NOMO-1 treated with DMSO at 0.1 percent for 48 hours (cell line): ENCODE measurements around the gene TARS2.
A peak's percentile ranks its signal among the peaks of the same experiment; 100 is the strongest.

Experiments used
- DNase-seq: peaks from one replicate; lab custom pipeline; 2025; ENCODE audit not compliant: unreplicated experiment; lab: John Stamatoyannopoulos, UW

TARS2 gene

DNA sequence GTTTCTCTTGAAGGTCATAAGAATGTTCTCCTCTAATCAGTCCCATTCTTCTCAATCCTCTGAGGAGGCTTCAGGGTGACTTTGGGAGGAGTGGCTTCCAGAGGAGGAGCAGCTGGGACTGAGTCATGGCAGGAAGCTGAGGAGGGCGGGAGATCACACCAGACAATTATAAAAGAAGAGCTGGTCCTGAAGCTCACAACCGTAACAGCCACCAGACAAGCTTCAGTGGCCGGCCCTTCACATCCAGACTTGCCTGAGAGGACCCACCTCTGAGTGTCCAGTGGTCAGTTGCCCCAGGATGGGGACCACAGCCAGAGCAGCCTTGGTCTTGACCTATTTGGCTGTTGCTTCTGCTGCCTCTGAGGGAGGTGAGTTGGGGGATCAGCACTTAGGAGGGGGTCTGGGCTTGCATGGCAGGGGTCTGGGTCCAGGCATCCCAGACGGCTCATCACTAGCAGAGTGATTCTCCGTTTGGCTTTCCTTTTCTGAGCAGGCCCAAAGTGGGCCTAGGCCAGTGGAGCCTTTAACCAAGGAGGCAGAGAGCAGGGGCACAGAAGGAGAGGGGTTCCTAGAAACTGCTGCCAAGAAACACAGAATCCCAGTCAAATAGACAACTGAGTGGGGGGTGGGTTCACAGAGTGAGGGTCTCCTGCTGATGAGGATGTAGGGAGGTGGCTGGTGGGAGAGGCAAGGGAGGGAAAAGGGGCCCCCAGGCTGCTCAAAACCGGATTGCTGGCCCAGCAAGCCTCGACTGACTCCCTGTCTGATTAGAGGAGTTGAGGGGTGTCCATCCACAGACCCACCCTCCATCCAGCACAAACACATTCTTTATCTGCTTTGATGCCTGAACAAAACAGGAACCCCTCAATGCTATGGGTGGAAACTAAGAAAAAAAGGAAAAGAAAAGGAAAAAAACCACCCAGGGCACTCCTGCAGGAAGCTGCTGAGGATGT, 21.0 kb downstream of the TARS2 start, which contains the start of gene ECM1:
ECM1 (plus strand) TSS at position 198 of the 953 bp plus-strand sequence; CDS start at position 299, 101 bp downstream.
- DNase-seq: peak; percentile 42

DNA sequence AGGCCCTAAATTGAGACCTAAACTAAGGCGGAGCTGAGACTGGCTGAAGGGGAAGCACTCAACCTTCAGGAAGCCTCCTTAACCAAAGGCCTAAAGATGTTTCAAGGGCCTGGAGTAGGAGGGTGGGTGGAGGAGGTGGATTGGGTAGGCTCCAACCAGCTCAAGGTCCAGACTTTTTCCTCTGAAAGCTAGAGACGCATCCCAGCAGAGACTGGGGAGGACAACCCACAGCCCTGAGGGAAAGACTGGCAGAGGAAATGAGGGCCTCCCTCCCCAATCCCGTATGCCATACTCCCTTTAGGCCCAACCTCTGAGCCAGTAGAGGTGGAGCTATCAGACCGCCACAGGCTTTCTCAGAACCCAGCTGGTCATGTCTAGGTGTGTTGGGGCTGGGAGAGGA, 21.8 kb downstream of the TARS2 start:
- DNase-seq: no peak

DNA sequence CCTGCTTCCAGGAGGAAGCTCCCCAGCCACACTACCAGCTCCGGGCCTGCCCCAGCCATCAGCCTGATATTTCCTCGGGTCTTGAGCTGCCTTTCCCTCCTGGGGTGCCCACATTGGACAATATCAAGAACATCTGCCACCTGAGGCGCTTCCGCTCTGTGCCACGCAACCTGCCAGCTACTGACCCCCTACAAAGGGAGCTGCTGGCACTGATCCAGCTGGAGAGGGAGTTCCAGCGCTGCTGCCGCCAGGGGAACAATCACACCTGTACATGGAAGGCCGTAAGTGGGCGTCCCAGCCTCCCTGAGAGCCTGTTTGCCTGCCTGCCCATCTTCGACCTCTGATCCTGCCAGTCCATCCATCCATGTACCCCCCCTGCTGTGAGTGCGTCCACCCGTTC, 24.3 kb downstream of the TARS2 start:
- DNase-seq: no peak

DNA sequence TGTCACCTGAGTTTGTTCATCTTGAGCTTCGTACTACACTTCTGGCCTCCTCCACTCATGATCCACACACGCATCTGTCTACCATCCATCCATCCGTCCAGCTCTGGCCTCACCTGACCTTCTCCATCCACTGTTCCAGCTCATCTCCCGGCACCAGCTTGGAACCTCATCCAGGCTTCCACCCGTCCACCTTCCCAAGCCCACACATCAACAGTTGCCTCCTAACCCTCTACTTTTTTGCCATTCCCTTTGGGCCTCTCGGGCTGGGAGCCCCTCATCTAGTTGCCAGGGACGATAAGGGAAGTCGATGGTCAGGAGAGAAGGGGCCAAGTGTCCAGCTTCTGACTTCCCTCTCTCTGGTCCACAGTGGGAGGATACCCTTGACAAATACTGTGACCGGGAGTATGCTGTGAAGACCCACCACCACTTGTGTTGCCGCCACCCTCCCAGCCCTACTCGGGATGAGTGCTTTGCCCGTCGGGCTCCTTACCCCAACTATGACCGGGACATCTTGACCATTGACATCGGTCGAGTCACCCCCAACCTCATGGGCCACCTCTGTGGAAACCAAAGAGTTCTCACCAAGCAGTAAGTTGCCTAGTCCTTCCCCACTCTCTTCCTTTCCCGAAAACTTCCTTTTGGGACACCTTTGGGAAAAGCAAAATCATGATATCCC, 24.9 kb downstream of the TARS2 start:
- DNase-seq: no peak

DNA sequence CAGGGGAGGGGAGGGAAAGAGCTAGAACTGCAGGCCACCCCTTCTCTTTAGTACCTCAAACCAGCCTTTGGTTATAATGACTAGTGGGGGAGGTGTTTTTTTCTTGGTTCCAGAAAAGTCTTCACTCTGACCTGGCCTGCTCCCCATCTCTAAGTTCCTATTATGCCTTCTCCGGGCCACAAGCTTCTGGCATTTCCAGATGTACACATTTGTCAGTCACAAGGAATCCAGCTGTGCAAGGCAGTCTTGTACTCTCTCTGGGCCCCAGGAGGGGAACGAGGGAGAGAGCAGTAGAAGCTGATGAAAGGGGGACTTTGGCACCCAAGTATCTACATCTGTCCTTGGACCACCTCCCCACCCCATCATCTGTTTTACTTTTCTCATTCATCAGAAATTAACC, 25.6 kb downstream of the TARS2 start:
- no peak for DNase-seq

DNA sequence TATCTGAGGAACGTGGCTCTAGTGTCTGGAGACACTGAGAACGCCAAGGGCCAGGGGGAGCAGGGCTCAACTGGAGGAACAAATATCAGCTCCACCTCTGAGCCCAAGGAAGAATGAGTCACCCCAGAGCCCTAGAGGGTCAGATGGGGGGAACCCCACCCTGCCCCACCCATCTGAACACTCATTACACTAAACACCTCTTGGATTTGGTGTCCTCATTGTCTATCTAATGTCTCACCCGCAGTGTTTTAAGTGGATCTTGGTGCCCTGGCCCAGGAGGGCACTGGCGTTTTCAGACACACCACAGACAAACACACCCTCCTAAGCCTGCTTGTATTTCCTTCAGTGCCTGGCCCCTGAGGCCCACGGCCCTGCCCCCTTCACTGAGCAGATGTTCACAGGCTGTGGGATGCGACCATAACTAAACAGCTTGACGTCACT, 26.2 kb downstream of the TARS2 start:
- no peak for DNase-seq

DNA sequence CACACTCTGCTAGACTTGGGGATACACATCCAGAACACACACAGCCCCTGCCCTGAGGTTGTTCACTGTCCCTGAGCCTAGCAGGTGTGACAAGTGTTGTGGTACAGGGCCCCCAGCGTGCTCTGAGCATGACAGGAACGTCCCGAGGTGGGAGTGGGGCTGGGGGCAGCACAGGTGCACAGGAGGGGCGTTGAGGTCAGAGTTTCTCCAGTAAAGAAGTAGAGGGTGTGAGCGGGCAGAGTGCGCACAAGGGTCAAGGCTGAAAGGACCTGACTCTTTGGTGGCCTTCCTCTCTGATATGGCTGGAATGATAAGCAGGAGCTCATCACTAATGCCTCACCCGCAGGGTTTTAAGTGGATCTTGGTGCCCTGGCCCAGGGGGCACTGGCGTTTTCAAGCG, 27.0 kb downstream of the TARS2 start:
- DNase-seq: no peak

DNA sequence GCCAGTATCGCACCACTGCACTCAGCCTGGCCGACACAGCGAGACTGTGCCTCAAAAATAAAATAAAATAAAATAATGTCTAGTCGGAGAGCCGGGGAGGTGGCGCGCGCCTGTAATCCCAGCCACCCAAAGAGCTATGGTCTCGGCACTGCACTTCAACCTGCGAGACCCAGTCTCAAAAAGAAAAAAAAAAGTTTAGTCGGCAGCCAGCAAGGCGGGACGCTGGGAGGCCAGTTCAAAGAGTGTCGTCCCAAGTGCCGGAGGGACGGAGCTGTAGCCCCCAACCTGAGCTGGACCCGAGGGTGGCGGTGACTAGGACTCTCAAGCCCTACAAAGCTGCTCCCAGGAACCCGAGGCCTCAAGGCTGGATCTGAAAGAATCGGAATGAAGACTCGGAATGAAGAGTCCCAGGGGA, 27.7 kb downstream of the TARS2 start:
- DNase-seq: no peak

DNA sequence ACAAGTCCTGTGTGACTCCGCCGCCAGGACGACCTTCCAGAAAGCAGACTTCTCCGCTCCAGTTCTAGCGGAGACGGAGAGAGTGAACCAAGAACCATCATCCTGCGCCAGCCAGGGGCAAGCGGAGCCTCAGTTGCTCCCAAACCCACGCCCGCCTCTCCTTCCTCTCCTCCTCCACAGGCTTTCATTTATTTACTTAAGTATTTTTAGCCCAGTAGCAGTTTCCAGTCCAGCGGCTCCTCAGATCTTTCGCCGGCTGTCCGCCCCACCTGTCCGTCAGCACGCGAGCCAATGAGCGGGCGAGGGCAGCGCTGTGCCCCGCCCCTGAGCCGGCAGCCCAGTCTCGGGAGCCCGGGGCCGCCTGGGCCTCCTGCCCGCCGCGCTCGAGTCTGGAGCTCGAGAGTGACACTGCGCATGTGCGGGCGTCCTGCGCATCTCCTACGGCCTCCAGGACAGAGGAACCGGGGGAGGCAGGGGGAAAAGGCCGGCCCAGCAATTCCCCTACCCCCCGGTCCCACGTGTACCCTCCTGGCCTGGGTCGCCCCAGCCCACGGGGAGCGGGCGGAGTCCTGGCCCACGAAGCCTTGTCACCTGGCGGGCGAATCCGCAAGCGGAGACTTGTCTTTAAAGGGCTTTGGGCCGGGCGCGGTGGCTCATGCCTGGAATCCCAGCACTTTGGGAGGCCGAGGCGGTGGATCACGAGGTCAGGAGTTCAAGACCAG, 28.3 kb downstream of the TARS2 start, which contains the start of gene FALEC:
FALEC (plus strand) TSS at position 425 of the 722 bp plus-strand sequence.
- peak; percentile 94 for DNase-seq

DNA sequence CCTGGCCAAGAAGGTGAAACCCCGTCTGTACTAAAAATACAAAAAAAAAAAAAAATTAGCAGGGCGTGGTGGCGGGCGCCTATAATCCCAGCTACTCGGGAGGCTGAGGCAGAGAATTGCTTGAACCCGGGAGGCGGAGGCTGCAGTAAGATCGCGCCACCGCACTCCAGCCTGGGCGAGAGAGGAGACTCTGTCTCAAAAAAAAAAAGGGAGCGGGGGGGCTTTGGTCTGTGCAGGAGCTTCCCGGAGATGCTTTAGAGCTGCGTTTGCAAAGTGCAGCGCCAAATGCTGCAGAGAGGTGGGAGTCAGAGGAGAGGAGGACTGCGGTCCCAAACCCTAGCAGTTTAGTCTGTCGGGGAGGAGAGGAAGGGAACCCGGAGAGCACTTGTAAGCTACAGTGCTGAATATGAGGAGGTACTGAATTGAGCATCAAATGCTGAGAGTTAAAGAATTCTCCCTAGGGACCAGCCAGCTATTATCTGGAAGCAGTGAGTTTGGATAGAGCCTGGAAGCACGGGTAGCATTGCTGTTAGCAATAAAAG, 28.9 kb downstream of the TARS2 start:
- peak; percentile 2 for DNase-seq

DNA sequence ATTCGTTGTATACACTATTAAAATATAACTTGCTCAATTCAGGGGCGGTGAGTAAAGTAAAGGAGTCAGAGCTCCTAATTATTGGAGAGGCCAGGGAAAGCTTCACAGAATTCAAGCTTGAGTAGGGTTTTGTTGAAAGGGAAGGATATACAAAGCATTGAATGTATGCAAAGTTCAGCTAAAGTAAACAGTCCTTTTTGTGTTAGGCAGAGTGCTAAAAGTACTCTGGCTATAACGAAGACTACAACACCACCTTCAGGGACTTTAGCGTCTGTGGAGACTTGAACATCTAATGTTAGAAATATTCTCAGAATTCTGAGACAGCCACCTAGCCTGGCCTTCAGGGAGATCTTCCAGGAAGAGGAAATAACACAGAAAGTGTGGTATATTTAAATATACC, 29.4 kb downstream of the TARS2 start:
- DNase-seq: peak; percentile 13

DNA sequence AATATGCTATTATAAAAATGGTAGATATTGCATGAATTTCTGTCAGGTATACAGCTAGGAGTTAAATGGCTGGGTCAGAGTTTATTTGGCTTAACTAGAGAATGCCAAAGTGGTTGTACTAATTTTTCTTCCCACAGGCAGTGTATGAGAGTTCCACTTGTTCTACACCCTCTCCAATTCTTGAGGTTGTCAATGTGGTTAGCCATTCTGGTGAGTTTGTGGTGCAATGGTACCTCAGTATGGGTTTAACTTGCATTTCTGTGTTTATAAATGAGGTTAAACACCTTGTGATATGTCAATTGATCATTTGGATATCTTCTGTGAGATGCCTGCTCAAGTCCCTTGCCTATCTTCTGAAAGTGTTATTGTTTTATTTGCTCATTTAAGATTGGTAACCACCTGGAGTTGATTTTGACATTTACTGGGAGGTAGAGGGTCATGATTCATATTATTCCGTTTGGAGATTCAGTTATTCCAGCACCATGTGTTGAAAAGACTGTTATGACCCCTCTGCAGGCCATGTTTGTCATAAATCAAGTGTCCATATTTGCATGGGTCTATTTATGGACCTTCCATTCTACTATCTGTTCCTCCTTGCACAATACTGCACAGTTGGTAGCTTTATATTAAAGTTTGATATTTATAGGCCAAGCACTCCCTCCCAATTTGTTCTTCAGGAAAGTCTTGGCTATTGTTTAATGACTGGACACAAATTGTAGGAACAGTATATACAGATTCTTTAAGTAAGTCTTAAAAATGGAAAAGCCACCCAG, 34.2 kb downstream of the TARS2 start:
- DNase-seq: peak; percentile 20

DNA sequence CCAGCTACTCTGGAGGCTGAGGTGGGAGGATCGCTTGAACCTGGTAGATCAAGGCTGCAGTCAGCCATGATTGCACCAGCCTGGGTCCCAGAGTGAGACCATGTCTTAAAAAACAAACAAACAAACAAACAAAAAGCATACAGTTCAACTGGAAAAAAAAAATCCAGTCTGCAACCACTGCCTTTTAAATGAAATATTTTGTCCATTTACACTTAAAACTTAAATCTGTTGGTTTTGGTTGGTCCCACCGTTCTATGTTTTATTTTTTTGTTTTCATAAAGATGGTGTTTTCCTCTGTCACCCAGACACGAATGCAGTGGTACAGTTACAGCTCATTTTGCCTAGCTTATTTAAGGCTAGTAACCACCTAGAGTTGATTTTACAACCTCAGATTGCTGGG, 38.1 kb downstream of the TARS2 start:
- no peak for DNase-seq

DNA sequence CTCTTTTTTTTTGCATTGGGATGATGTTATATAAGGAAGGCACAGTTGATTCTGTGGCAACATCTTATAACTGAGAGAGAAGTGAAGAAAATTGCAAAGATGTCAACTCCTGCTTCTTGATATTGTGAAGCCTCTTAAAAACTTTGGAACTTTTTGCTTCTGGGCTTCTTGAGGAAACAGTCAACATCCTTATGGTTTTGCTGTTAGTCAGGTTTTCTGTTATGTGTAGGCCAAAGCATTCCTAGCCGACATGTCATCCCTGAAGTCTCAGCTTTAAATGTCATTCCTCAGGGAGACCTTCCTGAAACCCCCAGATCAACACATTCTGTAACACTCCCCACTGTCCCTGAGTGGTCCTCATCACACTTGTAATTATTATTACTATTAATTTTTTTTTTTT, 41.0 kb downstream of the TARS2 start:
- DNase-seq: no peak

DNA sequence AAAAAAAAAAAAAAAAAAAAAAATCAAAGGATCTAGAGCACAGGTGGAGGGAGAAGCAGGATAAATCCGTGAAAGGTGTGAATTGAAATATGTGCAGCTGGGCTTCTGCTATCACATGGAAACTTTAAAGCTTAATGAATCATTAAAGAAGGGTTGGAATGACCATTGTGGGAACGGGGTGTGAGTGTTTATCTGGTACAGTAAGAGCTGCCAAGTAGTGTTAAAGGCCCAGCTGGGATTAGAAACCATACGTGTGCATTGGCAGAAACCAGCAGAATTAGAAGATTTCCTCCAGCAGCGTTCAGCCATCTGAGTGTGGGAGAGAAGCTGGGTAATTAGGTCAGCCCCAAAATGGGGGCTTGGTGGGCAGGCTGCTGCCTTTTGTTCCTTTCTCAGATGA, 41.8 kb downstream of the TARS2 start:
- no peak for DNase-seq

DNA sequence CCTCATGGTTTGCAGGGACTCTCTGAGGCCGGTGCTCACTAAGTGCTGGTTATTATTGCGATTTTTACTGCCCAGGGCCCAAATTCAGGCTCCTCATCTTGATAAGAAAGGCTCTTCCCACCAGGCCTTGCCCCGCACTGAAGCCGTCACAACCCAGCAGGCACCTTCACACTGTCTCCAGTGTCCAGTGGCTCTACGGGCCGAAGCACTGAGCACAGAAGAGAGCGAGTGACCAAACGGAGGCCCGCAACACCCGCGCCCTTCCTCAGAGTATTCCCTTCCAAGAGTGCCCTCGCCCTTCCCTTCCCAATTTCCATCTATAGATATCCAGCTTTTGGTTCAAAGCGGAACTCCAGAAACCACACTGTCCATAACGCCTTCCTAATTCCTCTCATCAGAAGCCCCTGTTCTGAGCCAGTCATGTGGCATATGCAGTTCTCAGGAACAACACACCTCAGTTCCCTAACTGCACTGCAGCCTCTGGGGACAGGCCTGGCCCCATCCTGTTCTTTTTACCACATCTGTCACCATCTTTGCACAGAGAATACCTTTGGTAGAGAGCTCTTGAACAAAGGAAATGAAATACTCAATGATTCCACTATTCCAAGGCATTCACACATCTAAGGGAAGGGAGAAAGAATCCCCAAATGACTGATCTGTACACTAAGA, 43.4 kb downstream of the TARS2 start:
- DNase-seq: no peak

DNA sequence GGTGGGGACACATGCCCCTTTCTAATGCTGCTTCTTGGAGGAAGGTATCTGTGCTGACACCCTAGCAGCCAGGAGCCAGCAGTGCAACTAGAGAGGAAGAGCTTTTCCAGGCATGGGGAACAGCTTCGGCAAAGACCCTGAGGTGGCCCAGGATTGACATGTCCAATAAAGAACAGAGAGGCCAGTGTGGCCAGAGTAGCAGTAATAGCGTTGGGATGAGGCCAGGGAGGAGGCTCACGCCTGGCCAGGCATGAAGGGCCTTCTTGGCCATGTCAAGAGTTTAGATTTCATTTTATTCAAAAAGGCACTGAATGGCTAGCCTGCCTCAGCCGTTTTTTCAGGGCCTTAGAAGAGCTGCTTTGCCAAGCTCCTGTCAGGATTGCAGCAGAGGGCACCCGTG, 45.6 kb downstream of the TARS2 start:
- DNase-seq: no peak

DNA sequence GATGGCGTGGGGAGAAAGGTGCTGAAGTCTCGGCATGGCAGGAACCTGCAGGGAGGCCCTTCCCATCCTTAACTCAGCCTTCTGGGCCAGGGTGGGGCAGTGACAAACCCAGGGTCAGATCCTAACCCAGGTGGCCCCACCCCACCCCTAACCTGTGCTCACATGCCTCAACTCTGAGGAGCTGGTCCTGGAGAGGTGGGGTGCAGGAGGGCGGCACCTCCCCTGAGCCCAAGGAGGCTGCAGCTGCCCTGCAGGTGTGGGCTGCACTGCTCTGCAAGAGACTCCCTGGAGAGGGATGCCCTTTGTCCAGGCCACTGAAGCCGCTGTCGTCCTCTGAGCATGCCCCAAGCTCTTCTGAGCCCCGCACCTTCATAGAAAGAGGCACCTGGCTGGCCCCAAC, 46.8 kb downstream of the TARS2 start:
- DNase-seq: no peak

DNA sequence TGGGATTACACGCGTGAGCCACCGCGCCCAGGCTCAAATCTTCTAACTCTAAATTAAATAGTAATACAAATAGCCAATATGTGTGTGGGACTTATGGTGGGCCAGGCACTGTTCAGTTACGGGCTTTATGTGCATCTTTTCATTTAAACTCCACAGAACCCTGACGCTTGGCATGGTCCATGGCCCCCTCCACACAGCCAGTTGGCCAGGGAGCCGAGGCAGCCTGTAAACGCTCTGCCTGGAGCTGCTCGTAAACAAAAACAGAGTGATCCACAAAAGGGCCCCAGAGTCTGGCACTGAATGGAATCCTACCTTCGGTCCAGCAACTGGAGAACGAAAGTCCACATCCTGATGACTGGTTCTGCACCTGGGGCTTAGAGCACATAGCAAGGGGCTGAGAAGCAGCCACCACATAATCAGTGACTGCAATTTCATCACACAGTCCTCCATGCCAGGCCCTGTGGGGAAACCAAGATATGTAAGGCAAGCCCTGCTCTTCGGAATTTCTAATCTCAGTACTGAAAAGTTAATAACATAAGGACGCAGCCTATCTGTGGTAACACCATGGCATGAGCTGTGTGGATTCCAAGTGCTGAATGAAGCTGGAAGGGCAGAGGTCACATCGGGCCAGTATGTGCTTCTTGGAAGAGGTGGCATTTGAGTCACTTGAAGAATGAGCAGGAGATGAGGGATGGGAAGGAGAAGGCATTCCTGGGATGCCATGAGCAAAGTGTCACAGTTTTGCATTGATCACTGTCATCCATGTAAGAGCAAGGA, 48.5 kb downstream of the TARS2 start:
- DNase-seq: no peak
